AG09319 (cell line): ENCODE data around the gene FHL2.

Experiments
- DNase-seq: peaks from one replicate; pipeline ENCODE4 v3.0.0-alpha.2; 2010; ENCODE audit warnings: low read depth; ENCODE audit errors: extremely low read depth
- CTCF ChIP-seq: IDR thresholded peaks from 2 replicates; pipeline ENCODE4 v1.5.1; 2011; ENCODE audit warnings: low read depth, mild to moderate bottlenecking, inconsistent platforms, low read length, moderate library complexity

The FHL2 gene

DNA sequence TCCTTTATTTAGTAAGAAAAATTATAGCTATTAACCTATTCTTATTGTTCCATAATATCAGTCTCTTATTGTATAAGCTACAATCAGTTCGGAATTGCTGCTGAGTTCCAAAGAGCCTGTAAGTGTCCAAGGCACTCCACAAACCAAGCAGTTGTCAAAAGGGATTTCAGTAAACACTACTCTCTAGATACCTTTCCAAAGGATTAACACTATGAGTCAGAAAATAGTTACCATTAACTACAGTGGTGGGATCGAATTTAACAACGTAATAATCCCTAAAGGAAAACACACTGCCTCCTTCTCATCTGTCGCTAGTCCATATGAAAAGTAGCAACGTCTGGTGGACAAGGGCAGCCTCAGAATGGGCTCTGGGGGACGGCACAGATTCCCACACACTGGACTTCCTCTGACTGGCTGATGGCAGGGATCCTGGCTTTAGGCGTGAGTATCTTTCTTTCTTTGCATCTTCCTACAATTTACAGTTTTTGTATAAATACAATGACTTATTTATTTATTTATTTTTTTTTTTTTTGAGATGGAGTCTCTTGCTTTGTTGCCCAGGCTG, 78.1 kb downstream of the FHL2 start:
- no peak for TF ChIP-seq CTCF
- no peak for DNase-seq

GRCh38 chr2:105317937-105318336, 80.9 kb downstream of the FHL2 start:
- DNase-seq, result no peak
- TF ChIP-seq CTCF, result no peak

GRCh38 chr2:105315314-105315713, 83.5 kb downstream of the FHL2 start:
- TF ChIP-seq CTCF, result no peak

DNA sequence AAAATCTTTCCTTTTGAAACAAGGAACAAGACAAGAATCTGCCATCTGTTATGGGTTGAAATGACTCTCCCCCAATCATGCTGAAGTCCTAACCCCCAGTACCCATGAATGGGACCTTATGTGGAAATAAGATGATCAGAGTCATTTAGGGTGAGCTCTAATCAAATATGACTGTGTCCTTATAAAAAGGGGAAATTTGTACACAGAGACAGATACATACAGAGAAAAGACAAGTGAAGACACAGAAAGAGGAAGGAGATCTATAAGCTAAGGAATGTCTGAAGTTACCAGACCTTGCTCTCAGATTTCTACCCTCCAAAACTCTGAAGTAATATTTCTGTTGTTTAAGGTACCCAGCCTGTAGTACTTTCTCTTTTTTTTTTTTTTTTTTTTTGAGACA, 85.0 kb downstream of the FHL2 start:
- DNase-seq, result no peak
- TF ChIP-seq CTCF, result no peak

More at GRCh38 chr2:105315314-105315713, 83.5 kb downstream of the FHL2 start:
- no peak for DNase-seq
